ENCODE data around the gene DTD1.

DTD1 gene

DNA sequence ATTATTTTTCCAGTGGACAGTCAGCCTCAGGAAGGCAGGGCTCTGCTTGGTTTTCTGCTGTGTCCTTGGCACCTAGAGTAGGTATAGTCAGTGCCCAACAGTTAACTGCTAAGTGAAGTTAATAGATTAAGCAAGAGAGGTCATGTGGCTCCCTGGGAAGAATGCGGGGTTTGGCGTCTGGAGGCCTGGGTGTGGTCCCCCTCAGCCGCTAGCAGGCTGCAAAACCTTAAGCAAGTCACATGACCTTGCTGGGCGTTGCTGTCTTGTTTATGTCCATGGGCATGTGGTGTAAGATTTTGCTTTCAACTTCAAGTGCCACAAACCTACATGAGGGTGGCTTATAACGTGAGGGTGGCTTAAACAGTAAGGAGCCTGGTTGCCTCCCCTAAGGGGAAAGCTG lies 150.2 kb downstream of the DTD1 start:
- Histone ChIP-seq H3K9me3 (ENCODE audit: control insufficient read depth, insufficient read depth, low read length) (no peaks in the 10 kb centered on the region), H4K20me1 (ENCODE audit: control insufficient read depth, insufficient read depth, low read depth, low read length) (no peaks in the 10 kb centered on the region), H3K4me1 (ENCODE audit: control insufficient read depth, low read length) (no peaks in the 10 kb centered on the region), H3F3A (ENCODE audit: control insufficient read depth, insufficient read depth) (no peaks in the 10 kb centered on the region), H3K4me2 (ENCODE audit: low read length) (no peak overlapping the region), H3K79me2 (ENCODE audit: control insufficient read depth, low read length) (no peaks in the 10 kb centered on the region), H3K9me2 (replicated peaks; ENCODE audit: control insufficient read depth, low read length) (no peaks in the 10 kb centered on the region), H3K27me3 (ENCODE audit: control insufficient read depth, low read length) (no peaks in the 10 kb centered on the region), H3K4me3 (ENCODE audit: low read length) (no peak overlapping the region), H3K27ac (ENCODE audit: low read depth, low read length) (no peak overlapping the region), H3K36me3 (ENCODE audit: control insufficient read depth, low read length) (no peaks in the 10 kb centered on the region)
- TF ChIP-seq, protein P1, sequence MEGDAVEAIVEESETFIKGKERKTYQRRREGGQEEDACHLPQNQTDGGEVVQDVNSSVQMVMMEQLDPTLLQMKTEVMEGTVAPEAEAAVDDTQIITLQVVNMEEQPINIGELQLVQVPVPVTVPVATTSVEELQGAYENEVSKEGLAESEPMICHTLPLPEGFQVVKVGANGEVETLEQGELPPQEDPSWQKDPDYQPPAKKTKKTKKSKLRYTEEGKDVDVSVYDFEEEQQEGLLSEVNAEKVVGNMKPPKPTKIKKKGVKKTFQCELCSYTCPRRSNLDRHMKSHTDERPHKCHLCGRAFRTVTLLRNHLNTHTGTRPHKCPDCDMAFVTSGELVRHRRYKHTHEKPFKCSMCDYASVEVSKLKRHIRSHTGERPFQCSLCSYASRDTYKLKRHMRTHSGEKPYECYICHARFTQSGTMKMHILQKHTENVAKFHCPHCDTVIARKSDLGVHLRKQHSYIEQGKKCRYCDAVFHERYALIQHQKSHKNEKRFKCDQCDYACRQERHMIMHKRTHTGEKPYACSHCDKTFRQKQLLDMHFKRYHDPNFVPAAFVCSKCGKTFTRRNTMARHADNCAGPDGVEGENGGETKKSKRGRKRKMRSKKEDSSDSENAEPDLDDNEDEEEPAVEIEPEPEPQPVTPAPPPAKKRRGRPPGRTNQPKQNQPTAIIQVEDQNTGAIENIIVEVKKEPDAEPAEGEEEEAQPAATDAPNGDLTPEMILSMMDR (IDR thresholded peaks at IDR 0.05; ENCODE audit: low read depth, low read length, poor library complexity, severe bottlenecking) = no peak
- TF ChIP-seq EZH2phosphoT487 (IDR thresholded peaks at IDR 0.05; ENCODE audit: borderline replicate concordance, low read length) = no peak

- no peaks in the 10 kb centered on the region for H3K4me1 ChIP-seq (ENCODE audit: control insufficient read depth, low read length)
- H3K79me2 ChIP-seq (ENCODE audit: control insufficient read depth, low read length) = no peaks in the 10 kb centered on the region
- no peaks in the 10 kb centered on the region for H4K20me1 ChIP-seq (ENCODE audit: control insufficient read depth, insufficient read depth, low read depth, low read length)
- H3K27me3 ChIP-seq (ENCODE audit: control insufficient read depth, low read length) = no peaks in the 10 kb centered on the region
- no peaks in the 10 kb centered on the region for H3K9me2 ChIP-seq (replicated peaks; ENCODE audit: control insufficient read depth, low read length)
- H3K27ac ChIP-seq (ENCODE audit: low read depth, low read length) = no peak overlapping the region
- no peaks in the 10 kb centered on the region for H3K36me3 ChIP-seq (ENCODE audit: control insufficient read depth, low read length)
- TF ChIP-seq EZH2phosphoT487 (IDR thresholded peaks at IDR 0.05; ENCODE audit: borderline replicate concordance, low read length) = no peak
- TF ChIP-seq, protein P1 (IDR thresholded peaks at IDR 0.05; ENCODE audit: low read depth, low read length, poor library complexity, severe bottlenecking) = no peak
- H3K4me2 ChIP-seq (ENCODE audit: low read length) = no peak overlapping the region
- no peaks in the 10 kb centered on the region for H3K9me3 ChIP-seq (ENCODE audit: control insufficient read depth, insufficient read depth, low read length)
- no peaks in the 10 kb centered on the region for H3F3A ChIP-seq (ENCODE audit: control insufficient read depth, insufficient read depth)
- H3K4me3 ChIP-seq (ENCODE audit: low read length) = no peak overlapping the region
Measured at GRCh38 chr20:18738888-18739287, 151.0 kb downstream of the DTD1 start.

DNA sequence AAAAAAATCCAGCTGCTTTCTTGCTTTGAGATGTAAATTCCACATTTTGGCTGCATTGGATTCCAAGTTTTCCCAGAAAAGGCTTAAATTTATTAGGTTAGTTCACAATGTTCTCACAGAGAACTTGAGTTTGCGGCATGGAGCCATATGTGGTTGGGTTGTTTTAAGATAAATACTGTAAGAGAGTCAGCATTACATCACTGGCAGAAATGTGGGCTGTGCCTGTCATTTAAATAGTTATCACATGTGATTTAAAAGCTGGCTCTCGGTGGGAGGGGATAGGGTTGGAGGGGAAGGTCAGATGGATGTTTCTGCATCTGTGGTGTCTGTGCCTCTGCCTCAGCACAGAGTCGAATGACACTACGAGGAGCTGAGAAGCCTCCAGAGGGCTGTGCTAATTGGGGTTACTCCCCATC lies 151.9 kb downstream of the DTD1 start:
- Histone ChIP-seq H3K4me3 (ENCODE audit: low read length) (no peak overlapping the region), H3K9me3 (ENCODE audit: control insufficient read depth, insufficient read depth, low read length) (no peaks in the 10 kb centered on the region), H3K4me2 (ENCODE audit: low read length) (no peak overlapping the region), H4K20me1 (ENCODE audit: control insufficient read depth, insufficient read depth, low read depth, low read length) (no peaks in the 10 kb centered on the region), H3K79me2 (ENCODE audit: control insufficient read depth, low read length) (no peaks in the 10 kb centered on the region), H3F3A (ENCODE audit: control insufficient read depth, insufficient read depth) (no peaks in the 10 kb centered on the region), H3K27me3 (ENCODE audit: control insufficient read depth, low read length) (no peaks in the 10 kb centered on the region), H3K27ac (ENCODE audit: low read depth, low read length) (no peak overlapping the region), H3K9me2 (replicated peaks; ENCODE audit: control insufficient read depth, low read length) (no peaks in the 10 kb centered on the region), H3K4me1 (ENCODE audit: control insufficient read depth, low read length) (no peaks in the 10 kb centered on the region), H3K36me3 (ENCODE audit: control insufficient read depth, low read length) (no peaks in the 10 kb centered on the region)
- no peak for TF ChIP-seq EZH2phosphoT487 (IDR thresholded peaks at IDR 0.05; ENCODE audit: borderline replicate concordance, low read length)
- TF ChIP-seq, protein P1 (IDR thresholded peaks at IDR 0.05; ENCODE audit: low read depth, low read length, poor library complexity, severe bottlenecking) = no peak

GRCh38 chr20:18740726-18741125 lies 152.9 kb downstream of the DTD1 start:
- Histone ChIP-seq H3K9me3 (ENCODE audit: control insufficient read depth, insufficient read depth, low read length) (no peaks in the 10 kb centered on the region), H3F3A (ENCODE audit: control insufficient read depth, insufficient read depth) (no peaks in the 10 kb centered on the region), H3K79me2 (ENCODE audit: control insufficient read depth, low read length) (no peaks in the 10 kb centered on the region), H3K9me2 (replicated peaks; ENCODE audit: control insufficient read depth, low read length) (no peaks in the 10 kb centered on the region), H4K20me1 (ENCODE audit: control insufficient read depth, insufficient read depth, low read depth, low read length) (no peaks in the 10 kb centered on the region), H3K27me3 (ENCODE audit: control insufficient read depth, low read length) (no peaks in the 10 kb centered on the region), H3K4me1 (ENCODE audit: control insufficient read depth, low read length) (no peaks in the 10 kb centered on the region), H3K36me3 (ENCODE audit: control insufficient read depth, low read length) (no peaks in the 10 kb centered on the region), H3K27ac (ENCODE audit: low read depth, low read length) (no peak overlapping the region), H3K4me3 (ENCODE audit: low read length) (no peak overlapping the region), H3K4me2 (ENCODE audit: low read length) (no peak overlapping the region)
- TF ChIP-seq, protein P1 (IDR thresholded peaks at IDR 0.05; ENCODE audit: low read depth, low read length, poor library complexity, severe bottlenecking) = no peak
- no peak for TF ChIP-seq EZH2phosphoT487 (IDR thresholded peaks at IDR 0.05; ENCODE audit: borderline replicate concordance, low read length)

Measured in DOHH2 (cell line).